Stimulated activated CD4-positive, alpha-beta T cell treated with anti-CD3 and anti-CD28 coated beads, Interleukin-2, amount 100 ng/mL, for 24 hours (primary cell): ENCODE measurements around the gene CDH5.

Source experiments
- DNase-seq, 2 donors: peaks; one replicate each; pipeline ENCODE4 v3.0.0-alpha.2; 2020

Gene CDH5

GRCh38 chr16:66395806-66396555 lies 29.5 kb downstream of the CDH5 start:
- no peak for DNase-seq

- no peak for DNase-seq
Measured at GRCh38 chr16:66397736-66398433, 31.4 kb downstream of the CDH5 start.

GRCh38 chr16:66399031-66399430 lies 32.5 kb downstream of the CDH5 start:
- no peak for DNase-seq

- DNase-seq: no peak
Measured at GRCh38 chr16:66399930-66400329, 33.4 kb downstream of the CDH5 start.

GRCh38 chr16:66400503-66401380 lies 34.3 kb downstream of the CDH5 start:
- no peak for DNase-seq

- no peak for DNase-seq
Measured at GRCh38 chr16:66401610-66402009, 35.1 kb downstream of the CDH5 start.

GRCh38 chr16:66402166-66402565 lies 35.7 kb downstream of the CDH5 start:
- DNase-seq: no peak

- DNase-seq: no peak
Measured at GRCh38 chr16:66402591-66403230, 36.2 kb downstream of the CDH5 start.

GRCh38 chr16:66403531-66404145 lies 37.1 kb downstream of the CDH5 start:
- no peak for DNase-seq

GRCh38 chr16:66405057-66405783 lies 38.7 kb downstream of the CDH5 start:
- no peak for DNase-seq

GRCh38 chr16:66406534-66407221 lies 40.2 kb downstream of the CDH5 start:
- DNase-seq: peak; percentile 93 to 94

GRCh38 chr16:66408163-66409048 lies 41.9 kb downstream of the CDH5 start:
- peak; percentile 30 to 41 for DNase-seq

GRCh38 chr16:66409156-66409555 lies 42.7 kb downstream of the CDH5 start:
- no peak for DNase-seq

GRCh38 chr16:66412182-66412581 lies 45.7 kb downstream of the CDH5 start:
- DNase-seq: no peak

- no peak for DNase-seq
Measured at GRCh38 chr16:66414891-66415290, 48.4 kb downstream of the CDH5 start.

- DNase-seq: peak in 1 of 2 donors; percentile 8
Measured at GRCh38 chr16:66416136-66416535, 49.6 kb downstream of the CDH5 start.

GRCh38 chr16:66416939-66417700 lies 50.6 kb downstream of the CDH5 start:
- peak in 1 of 2 donors; percentile 1 for DNase-seq

- peak in 1 of 2 donors; percentile 11 for DNase-seq
Measured at GRCh38 chr16:66418165-66418962, 51.9 kb downstream of the CDH5 start.
